ENCODE data around the gene ZDHHC18.

Gene ZDHHC18

DNA sequence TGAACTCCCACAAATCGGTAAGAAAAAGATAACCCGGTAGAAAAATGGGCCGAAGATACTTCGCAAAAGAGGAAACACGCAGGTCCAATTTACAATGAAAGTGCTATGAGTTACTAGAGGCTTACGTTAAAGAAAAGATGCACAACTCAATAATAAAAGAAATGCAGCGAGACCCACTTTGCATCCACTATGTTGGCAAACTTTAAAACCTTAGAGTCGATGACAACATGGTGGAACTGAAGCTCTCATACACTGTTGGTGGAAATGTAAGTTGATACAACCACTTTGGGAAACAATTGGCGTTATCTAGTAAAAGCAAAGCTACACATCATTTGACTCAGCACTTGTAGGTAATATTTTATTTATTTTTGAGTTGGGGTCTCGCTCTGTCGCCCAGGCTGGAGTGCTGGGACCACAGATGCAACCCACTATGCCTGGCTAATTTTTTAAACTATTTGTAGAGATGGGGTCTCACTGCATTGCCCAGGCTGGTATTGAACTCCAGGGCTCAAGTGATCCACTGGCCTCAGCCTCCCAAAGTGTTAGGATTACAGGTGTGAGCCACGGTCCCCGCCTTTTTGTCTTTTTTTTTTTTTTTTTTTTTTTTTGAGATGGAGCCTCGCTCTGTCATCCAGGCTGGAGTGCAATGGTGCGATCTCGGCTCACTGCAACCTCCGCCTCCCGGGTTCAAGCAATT is 74.5 kb downstream of the ZDHHC18 start:
- DNase-seq (ENCODE audit: low read depth) = no peak

Data from activated T-cell treated with anti-CD3 and anti-CD28 coated beads for 24 hours (primary cell).